ENCODE results near the gene F8.
A peak's percentile ranks its signal among the peaks of the same experiment; 100 is the strongest.
"Not testable (repeated sequence)": the region's sequence is repeated elsewhere in the genome, so short reads cannot be mapped to it uniquely, and the experiment has no call there.

The F8 gene

GRCh38 chrX:155031657-155032056 lies 9.1 kb upstream of the F8 start:
- DNase-seq, result no peak

GRCh38 chrX:155028877-155029291 lies 6.4 kb upstream of the F8 start:
- no peak for DNase-seq

- DNase-seq, result no peak
Observed at GRCh38 chrX:155028129-155028528, 5.6 kb upstream of the F8 start.

GRCh38 chrX:155027509-155028066 lies 5.1 kb upstream of the F8 start:
- DNase-seq, result peak in 2 of 56 donors; percentile 2

GRCh38 chrX:155026727-155027508 lies 4.4 kb upstream of the F8 start, which contains the start of gene FUNDC2:
Gene FUNDC2, plus strand, starts transcription at chrX:155026844. Its CDS starts 95 bp downstream, at chrX:155026939.
- peak; percentile 33 to 94 (median 85) for DNase-seq

- DNase-seq, result no peak
Observed at GRCh38 chrX:155026420-155026726, 3.9 kb upstream of the F8 start.

- DNase-seq, result no peak
Observed at GRCh38 chrX:155023907-155024833, 1.6 kb upstream of the F8 start.

- DNase-seq, result no peak
Observed at GRCh38 chrX:155020591-155020990, 1.9 kb downstream of the F8 start.

GRCh38 chrX:155009994-155010472 lies 12.5 kb downstream of the F8 start:
- DNase-seq, result no peak

GRCh38 chrX:155008578-155008977 lies 13.9 kb downstream of the F8 start:
- not testable (repeated sequence) for DNase-seq

- DNase-seq, result not testable (repeated sequence)
Observed at GRCh38 chrX:155006913-155007671, 15.4 kb downstream of the F8 start.

GRCh38 chrX:155006379-155006778 lies 16.1 kb downstream of the F8 start:
- not testable (repeated sequence) for DNase-seq

GRCh38 chrX:155005190-155005589 lies 17.3 kb downstream of the F8 start:
- no peak for DNase-seq

- no peak for DNase-seq
Observed at GRCh38 chrX:155001873-155002272, 20.6 kb downstream of the F8 start.

- no peak for DNase-seq
Observed at GRCh38 chrX:155000841-155001240, 21.7 kb downstream of the F8 start.

- no peak for DNase-seq
Observed at GRCh38 chrX:154998204-154998880, 24.2 kb downstream of the F8 start.

GRCh38 chrX:154991476-154991875 lies 31.0 kb downstream of the F8 start:
- no peak for DNase-seq

GRCh38 chrX:154991039-154991438 lies 31.5 kb downstream of the F8 start:
- no peak for DNase-seq

GRCh38 chrX:154990496-154990895 lies 32.0 kb downstream of the F8 start:
- no peak for DNase-seq

GRCh38 chrX:154988719-154989118 lies 33.8 kb downstream of the F8 start:
- no peak for DNase-seq

- DNase-seq, result no peak
Observed at GRCh38 chrX:154987940-154988339, 34.6 kb downstream of the F8 start.
